Stimulated activated CD4-positive, alpha-beta T cell treated with anti-CD3 and anti-CD28 coated beads, Interleukin-15, amount 100 ng/mL, for 24 hours (primary cell): ENCODE results near the gene ANKRD36C.
"Not testable (repeated sequence)": the region's sequence is repeated elsewhere in the genome, so short reads cannot be mapped to it uniquely, and the experiment has no call there.

Experiments
- DNase-seq: peaks from one replicate; pipeline ENCODE4 v3.0.0-alpha.2; 2020

Gene ANKRD36C

DNA sequence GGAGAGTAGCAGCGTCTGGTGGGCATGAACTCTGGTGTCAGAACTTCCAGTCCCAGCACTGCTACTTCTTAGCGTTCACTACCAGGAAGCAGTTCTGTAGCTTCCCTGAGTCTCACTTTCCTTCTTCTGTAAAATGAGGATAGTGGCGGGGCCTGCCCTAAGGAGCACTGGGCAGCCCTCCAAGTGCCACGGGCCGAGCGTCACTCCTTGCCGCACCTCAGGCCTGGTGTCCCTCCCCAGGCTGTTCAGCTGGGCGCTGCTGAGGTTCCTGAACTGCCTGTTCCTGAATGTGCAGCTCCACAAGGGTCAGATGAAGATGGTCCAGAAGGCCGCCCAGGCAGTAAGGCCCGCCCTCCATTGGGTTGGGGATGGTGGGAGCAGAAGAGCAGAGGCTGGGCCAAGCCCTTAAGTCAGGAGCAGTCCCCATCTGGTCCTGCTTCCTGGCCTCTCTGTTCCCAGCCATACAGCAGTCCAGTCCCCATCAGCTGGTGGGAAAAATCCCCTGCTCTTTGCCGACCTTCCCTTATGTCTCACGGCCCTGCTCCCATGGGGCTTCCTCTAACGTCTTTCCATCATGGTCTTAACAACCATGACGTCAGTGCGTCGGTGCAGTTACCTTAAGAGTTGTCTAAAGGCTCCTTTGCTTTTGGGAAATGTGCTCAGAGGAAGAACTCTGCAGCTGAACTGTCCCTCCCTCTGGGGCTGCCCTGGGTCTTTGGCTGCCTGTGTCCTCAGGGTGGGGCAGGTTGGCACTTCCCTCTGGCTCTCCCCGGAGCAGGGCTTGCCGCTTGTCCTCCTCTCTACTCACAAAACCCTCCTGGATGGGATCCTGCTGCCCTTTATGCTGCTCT is 195.2 kb downstream of the ANKRD36C start:
- DNase-seq, result not testable (repeated sequence)

- not testable (repeated sequence) for DNase-seq
Observed at GRCh38 chr2:95793970-95794369, 197.7 kb downstream of the ANKRD36C start.

- DNase-seq, result not testable (repeated sequence)
Observed at GRCh38 chr2:95790180-95790579, 201.4 kb downstream of the ANKRD36C start.

GRCh38 chr2:95789385-95789784 is 202.2 kb downstream of the ANKRD36C start:
- DNase-seq, result not testable (repeated sequence)

DNA sequence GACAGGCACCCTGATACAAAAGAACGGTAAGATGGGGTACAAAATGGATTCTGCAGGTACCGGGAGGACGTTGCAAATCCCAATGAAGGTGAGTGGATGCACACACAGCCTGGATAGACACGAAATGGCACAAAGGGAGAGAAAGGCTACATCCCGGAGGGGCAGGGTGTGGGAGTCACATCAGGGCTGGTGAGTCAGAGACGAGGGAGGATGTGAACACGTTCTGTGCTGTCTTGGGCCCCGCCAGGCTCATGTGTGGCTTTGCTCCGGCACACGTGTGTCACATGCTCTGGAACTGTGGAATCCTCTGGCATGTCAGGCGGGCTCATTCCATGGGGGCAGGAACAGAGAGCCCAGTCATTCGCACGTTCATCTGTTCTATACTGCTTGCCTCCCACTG is 203.0 kb downstream of the ANKRD36C start:
- DNase-seq, result not testable (repeated sequence)
